IPS DF 6.9 (cell line): ENCODE measurements around the gene MUC4.

Experiments
- DNase-seq: peaks from one replicate; pipeline ENCODE4 v3.0.0-alpha.2; 2013; ENCODE audit warnings: low read depth, low spot score
- H3K27ac ChIP-seq: one replicate; pipeline ENCODE4 v1.5.1; 2013; ENCODE audit warnings: low read length, control low read depth
- H3K27me3 ChIP-seq: 2 replicates; pipeline ENCODE4 v1.6.1; 2013; ENCODE audit warnings: mild to moderate bottlenecking, low read length; ENCODE audit not compliant: control insufficient read depth, insufficient read depth
- H3K36me3 ChIP-seq: 2 replicates; pipeline ENCODE4 v1.6.1; 2013; ENCODE audit warnings: low read length; ENCODE audit not compliant: control insufficient read depth, insufficient read depth
- H3K4me1 ChIP-seq: 2 replicates; pipeline ENCODE4 v1.6.1; 2013; ENCODE audit warnings: low read length; ENCODE audit not compliant: control insufficient read depth, insufficient read depth
- H3K4me3 ChIP-seq: 2 replicates; pipeline ENCODE4 v1.5.1; 2013; ENCODE audit warnings: mild to moderate bottlenecking, low read length
- H3K9me3 ChIP-seq: 2 replicates; pipeline ENCODE4 v1.6.1; 2013; ENCODE audit warnings: low read length, inconsistent platforms; ENCODE audit not compliant: control insufficient read depth, insufficient read depth
- WGBS: extraction: QIAGEN DNeasy Blood & Tissue Kit; methylation state at CpG from one replicate; pipeline ENCODE4 v1.1.7; 2013; ENCODE audit warnings: mixed read lengths, missing lambda C conversion rate; ENCODE audit not compliant: insufficient read length, insufficient coverage; 5-methylcytosine and 5-hydroxymethylcytosine counted together

MUC4 gene

DNA sequence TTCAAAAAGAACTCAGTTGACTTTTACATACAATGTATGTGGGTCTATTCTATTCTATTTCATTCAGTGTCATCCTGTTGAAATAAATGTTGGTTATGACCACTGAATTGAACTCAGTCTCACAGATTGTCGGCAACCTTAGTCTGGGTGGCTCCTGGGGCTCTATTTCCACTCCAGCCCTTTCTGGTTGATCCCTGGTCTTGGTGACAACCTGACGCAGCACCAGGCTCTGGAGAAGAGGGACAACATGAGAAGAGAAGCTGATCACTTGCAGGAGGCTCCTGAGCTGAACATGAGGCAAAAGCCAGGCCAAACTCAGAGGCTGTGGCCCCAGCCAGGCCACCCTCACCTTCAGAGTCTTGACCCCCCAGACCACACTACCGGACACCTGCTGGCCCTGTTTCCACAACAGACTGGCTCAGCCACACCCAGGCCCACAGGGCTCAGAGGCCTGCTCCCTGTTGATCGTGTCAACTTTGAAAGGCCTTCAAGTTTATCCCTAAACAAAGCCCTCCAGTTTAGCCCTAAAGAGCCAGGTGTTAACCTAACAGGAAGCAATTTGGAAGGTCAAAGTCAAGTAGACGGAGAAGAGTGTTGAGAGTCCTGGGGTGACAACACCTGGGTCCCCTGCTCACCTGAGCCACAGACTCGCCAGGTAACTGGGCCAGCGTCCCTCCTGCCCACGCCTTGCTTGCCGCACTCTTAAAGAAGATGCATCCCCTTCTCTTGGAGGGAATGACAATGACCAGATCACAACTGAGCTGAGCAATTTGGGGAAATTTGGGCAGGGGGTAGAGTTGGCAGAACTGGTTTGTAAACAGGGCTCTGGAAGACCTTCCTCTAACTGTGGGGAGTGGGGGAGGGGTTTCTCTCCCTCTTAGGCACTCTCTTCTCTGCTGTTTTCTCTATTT, 106.4 kb downstream of the MUC4 start:
- Histone ChIP-seq H3K27ac (no peak overlapping the region), H3K9me3 (no peaks in the 10 kb centered on the region), H3K4me3 (no peak overlapping the region), H3K27me3 (no peaks in the 10 kb centered on the region), H3K36me3 (no peaks in the 10 kb centered on the region), H3K4me1 (peaks cover 7% of the 10 kb centered on the region)
- no CpG with 5 or more reads among the region's 9 CpGs for WGBS
- no peak for DNase-seq

DNA sequence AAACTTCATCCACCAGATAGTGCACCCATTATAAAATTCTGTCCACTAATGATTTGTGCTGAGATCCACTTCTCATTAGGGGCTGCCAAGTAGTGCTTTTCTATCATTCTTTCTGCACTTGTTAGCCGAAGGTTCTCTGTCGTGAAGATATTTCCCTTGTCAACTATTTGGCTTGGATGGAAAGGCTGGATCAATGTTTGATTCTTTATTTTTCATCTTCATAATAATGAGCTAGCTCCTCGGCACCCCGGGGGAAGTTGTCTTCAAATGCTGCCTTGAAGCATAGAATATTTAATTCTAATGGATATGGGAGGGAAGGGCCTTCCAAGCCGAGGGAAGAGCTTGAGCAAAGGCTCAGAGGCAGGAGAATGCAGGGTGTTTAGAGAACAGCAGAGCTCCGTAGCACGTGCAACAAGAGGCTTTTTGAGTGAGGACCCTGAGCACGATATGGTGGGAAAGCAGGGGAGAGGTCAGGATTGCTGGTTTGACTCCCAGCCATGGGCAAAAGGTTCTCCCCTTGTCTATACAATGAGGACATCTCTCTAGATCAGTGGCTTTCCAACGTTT, 107.2 kb downstream of the MUC4 start:
- no peaks in the 10 kb centered on the region for H3K27me3 ChIP-seq
- no peak overlapping the region for H3K4me3 ChIP-seq
- no peak overlapping the region for H3K27ac ChIP-seq
- DNase-seq: no peak
- H3K4me1 ChIP-seq: peaks cover 7% of the 10 kb centered on the region
- WGBS: no CpG with 5 or more reads among the region's 9 CpGs
- no peaks in the 10 kb centered on the region for H3K36me3 ChIP-seq
- no peaks in the 10 kb centered on the region for H3K9me3 ChIP-seq

DNA sequence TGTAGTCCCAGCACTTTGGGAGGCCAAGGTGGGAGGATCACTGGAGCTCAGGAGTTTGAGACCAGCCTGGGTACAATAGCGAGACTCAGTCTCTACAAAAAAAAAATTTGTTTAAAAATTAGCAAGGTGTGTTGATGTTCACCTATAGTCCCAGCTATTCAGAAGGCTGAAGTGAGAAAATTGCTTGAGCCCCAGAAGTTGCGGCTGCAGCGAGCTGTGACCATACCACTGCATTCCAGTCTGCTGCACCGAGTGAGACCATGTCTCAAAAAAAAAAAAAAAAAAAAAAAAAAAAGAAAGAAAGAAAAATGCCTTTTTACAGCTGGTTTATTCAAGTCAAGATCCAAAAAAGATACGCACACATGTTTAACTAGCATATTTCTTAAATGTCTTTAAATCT, 108.0 kb downstream of the MUC4 start:
- H3K36me3 ChIP-seq: no peaks in the 10 kb centered on the region
- no peaks in the 10 kb centered on the region for H3K27me3 ChIP-seq
- WGBS: no CpG with 5 or more reads among the region's 5 CpGs
- DNase-seq: no peak
- H3K4me3 ChIP-seq: no peak overlapping the region
- H3K4me1 ChIP-seq: peaks cover 9% of the 10 kb centered on the region
- no peaks in the 10 kb centered on the region for H3K9me3 ChIP-seq
- no peak overlapping the region for H3K27ac ChIP-seq

DNA sequence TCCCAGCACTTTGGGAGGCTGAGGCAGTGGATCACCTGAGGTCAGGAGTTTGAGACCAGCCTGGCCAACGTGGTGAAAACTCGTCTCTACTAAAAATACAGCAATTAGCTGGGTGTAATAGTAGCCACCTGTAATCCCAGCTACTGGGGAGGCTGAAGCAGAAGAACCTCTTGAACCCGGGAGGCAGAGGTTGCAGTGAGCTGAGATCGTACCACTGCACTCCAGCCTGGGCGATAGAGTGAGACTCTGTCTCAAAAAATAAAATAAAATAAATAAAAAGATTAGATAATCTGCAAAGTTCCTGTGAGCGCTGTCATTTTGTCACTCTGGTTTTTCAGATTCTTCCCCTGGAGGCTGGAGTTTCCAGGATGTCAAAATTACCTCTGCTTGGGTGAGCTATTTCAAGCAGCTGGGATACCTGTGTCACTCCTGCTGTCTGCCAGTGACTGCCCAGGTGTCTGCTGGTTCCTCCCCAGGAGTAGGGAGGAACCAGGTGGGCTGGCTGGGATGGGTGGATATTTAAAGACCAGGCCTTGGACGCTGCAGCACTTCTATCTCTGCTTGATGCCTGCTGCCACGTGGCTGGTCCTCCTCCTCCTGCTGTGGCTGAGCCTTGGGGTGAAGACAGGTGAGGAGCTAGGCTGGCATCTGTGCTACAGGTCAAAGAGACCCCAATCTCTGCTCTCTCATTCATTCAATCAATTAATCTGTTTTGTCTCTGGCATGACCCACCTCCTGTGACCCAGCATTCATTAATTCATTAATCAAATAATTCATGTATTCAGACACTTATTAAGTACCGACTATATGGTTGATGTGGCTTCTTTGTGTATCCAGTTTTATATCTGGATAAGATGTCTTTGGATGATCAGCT, 110.5 kb downstream of the MUC4 start:
- Histone ChIP-seq H3K4me3 (no peak overlapping the region), H3K9me3 (no peaks in the 10 kb centered on the region), H3K36me3 (no peaks in the 10 kb centered on the region), H3K27ac (no peak overlapping the region), H3K4me1 (peaks cover 22% of the 10 kb centered on the region), H3K27me3 (no peaks in the 10 kb centered on the region)
- no peak for DNase-seq
- WGBS: no CpG with 5 or more reads among the region's 9 CpGs

DNA sequence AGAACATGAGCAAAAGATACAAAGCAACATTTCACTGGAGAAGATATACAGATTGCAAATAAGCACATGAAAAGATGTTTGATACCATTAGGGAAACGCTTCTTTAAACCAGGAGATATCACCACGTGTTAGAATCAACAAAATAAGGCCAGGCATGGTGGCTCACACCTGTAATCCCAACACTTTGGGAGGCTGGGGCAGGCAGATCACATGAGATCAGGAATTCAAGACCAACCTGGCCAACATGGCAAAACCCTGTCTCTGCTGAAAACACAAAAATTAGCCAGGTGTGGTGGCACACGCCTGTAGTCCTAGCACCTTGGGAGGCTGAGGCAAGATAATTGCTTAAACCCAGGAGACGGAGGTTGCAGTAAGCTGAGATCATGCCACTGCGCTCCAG, 111.4 kb downstream of the MUC4 start:
- Histone ChIP-seq H3K36me3 (no peaks in the 10 kb centered on the region), H3K4me3 (no peak overlapping the region), H3K9me3 (no peaks in the 10 kb centered on the region), H3K27ac (no peak overlapping the region), H3K27me3 (no peaks in the 10 kb centered on the region), H3K4me1 (peaks cover 19% of the 10 kb centered on the region)
- WGBS: no CpG with 5 or more reads among the region's 5 CpGs
- no peak for DNase-seq

DNA sequence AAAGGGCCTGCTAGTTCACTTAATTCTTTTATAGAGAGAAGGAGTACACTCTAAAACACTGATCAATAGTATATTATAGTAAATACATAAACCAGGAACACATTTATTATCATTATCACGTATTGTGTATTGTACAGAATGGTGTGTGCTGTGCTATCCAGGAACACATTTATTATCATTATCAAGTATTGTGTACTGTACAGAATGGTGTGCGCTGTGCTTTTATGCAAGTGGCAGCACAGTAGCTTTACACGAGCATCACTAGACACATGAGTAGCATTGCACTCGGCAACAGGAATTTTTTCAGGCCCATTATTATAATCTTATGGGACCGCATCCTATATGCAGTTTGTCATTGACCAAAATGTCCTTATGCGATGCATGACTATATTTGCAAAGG, 111.9 kb downstream of the MUC4 start:
- H3K4me1 ChIP-seq: peaks cover 16% of the 10 kb centered on the region
- H3K9me3 ChIP-seq: no peaks in the 10 kb centered on the region
- no peak for DNase-seq
- H3K27ac ChIP-seq: no peak overlapping the region
- no peaks in the 10 kb centered on the region for H3K27me3 ChIP-seq
- H3K4me3 ChIP-seq: no peak overlapping the region
- no peaks in the 10 kb centered on the region for H3K36me3 ChIP-seq
- no CpG with 5 or more reads among the region's 6 CpGs for WGBS

DNA sequence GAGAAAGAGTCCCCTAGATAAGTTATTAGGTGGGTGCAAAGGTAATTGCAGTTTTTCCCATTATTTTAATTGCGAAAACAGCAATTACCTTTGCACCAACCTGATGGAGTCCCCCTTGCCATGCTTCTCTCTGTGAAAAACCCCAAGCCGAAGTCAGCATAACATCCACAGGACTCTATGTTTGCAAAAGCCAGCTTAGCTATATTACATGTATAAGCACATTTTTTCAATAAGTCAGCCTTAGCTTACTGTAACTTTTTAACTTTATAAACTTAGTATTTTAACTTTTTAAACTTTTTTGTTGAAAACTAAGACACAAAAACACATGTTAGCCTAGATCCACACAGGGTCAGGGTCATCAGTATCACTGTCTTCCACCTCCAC, 112.3 kb downstream of the MUC4 start:
- WGBS: no CpG with 5 or more reads among the region's 2 CpGs

DNA sequence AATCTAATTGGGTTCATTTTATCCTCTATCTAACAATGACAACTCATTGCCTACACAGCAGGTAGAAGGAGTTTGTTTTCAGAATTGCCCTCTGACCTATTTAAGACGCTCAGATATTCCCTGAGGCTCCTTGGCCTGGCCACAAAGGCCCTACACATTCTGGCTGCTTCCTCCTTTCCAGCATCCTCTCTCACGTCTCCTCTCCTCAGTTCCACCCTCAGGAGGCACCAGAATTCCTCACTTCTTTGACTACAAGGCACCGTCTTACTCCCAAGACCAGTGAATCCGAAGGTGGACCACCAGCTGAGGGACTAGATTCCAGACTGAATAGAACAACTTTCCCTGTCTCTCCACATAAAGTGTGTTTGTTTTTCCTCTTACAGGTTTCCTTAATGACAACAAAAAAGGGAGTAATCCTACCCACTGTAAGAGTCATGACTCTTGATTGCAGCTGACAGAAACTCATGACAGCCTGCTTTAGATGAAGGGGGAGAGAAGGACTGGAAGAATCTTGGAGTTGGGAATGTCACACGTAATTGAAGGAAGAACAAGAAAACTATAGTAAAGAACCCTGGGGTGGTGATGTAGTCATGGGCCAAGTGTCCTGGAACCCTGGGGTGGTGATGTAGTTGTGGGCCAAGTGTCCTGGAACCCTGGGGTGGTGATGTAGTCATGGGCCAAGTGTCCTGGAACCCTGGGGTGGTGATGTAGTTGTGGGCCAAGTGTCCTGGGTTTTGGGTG, 112.9 kb downstream of the MUC4 start:
- Histone ChIP-seq H3K27ac (no peak overlapping the region), H3K4me3 (no peak overlapping the region), H3K9me3 (no peaks in the 10 kb centered on the region), H3K27me3 (no peaks in the 10 kb centered on the region), H3K36me3 (no peaks in the 10 kb centered on the region), H3K4me1 (peaks cover 16% of the 10 kb centered on the region)
- WGBS: no CpG with 5 or more reads among the region's 5 CpGs
- no peak for DNase-seq

More for the DNA sequence above, 112.3 kb downstream of the MUC4 start:
- Histone ChIP-seq H3K27me3 (no peaks in the 10 kb centered on the region), H3K4me3 (no peak overlapping the region), H3K9me3 (no peaks in the 10 kb centered on the region), H3K36me3 (no peaks in the 10 kb centered on the region), H3K27ac (no peak overlapping the region), H3K4me1 (peaks cover 16% of the 10 kb centered on the region)
- DNase-seq: no peak

DNA sequence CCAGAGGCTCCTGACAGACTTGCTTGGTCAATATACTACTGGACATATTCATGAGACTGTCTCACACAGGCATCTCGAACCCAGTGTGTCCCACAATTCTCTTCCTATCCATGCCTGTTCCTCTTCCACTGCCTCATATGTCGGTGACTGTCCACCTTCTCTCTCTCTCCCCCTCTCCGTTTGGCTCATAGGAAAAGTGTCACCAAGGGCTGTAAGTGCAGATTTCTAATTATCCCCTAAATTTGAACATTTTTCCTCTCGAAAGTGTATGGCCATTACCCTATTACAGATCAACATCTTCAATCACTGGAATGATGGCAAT, 113.4 kb downstream of the MUC4 start:
- no CpG with 5 or more reads among the region's 4 CpGs for WGBS
- peaks cover 16% of the 10 kb centered on the region for H3K4me1 ChIP-seq
- H3K27ac ChIP-seq: no peak overlapping the region
- no peak overlapping the region for H3K4me3 ChIP-seq
- H3K9me3 ChIP-seq: no peaks in the 10 kb centered on the region
- H3K36me3 ChIP-seq: no peaks in the 10 kb centered on the region
- H3K27me3 ChIP-seq: no peaks in the 10 kb centered on the region
- DNase-seq: no peak
